RPMI7951 (cell line): ENCODE results near the gene SLC38A9. TPM values are rescaled to one million over a fixed set of nuclear protein-coding genes. Genes with fewer than 3 reads are reported as not detected.
A peak's percentile ranks its signal among the peaks of the same experiment; 100 is the strongest.

Experiments
- DNase-seq: peaks from one replicate; pipeline ENCODE4 v3.0.0-alpha.2; 2012; ENCODE audit warnings: low read depth
- total RNA-seq: library from RNA; depleted of rRNA; stranded (reverse); fragments of >200 nt; shearing (Covaris generic); gene quantifications from 2 replicates; pipeline ENCODE4 v1.2.3, GENCODE V29; 2014

The SLC38A9 gene
- total RNA-seq, 1 experiment from 2014 or later: 24.2 TPM

DNA sequence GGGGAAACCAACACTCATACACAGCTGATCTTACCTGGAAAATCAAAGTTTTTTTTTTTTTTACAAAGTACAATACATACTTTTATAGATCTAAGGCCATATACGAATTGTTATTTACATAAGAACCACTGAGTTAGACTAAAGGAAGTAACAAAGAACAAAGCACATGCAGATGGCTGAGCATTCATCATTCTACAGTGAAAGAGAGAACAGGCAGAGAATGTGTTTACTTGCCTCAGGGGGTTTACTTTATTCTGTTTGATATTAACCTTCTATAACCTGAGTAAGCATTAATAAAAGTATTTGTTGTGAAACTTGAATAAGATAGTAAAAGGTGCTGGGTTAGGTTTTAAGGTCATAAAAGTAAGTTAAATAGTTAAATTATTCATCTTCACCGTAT is 54.7 kb downstream of the SLC38A9 start:
- DNase-seq: no peak

- peak; percentile 40 for DNase-seq
Observed at GRCh38 chr5:55650386-55650785, 61.7 kb downstream of the SLC38A9 start.

GRCh38 chr5:55649963-55650362 is 62.2 kb downstream of the SLC38A9 start:
- DNase-seq: no peak

- peak; percentile 1 for DNase-seq
Observed at GRCh38 chr5:55645304-55645703, 66.8 kb downstream of the SLC38A9 start.

DNA sequence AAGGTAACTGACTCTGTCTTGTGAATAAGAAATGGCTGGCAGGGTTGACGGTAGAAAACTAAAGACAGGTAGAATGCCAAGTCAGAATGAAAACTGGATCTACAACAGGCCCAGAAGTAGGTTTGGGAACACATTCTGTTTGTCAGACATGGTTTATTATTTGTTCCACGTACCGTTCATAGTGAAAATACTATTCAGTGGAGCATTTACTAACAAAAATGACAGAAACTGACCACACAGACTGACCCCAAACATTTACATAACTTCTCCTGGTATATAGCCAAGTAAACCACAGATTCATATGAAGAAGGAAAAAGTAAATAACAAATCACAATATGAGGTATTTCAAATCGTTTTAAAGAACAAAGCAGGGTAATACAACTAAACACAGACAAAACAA is 73.7 kb downstream of the SLC38A9 start:
- no peak for DNase-seq

GRCh38 chr5:55638051-55638450 is 74.1 kb downstream of the SLC38A9 start:
- no peak for DNase-seq

DNA sequence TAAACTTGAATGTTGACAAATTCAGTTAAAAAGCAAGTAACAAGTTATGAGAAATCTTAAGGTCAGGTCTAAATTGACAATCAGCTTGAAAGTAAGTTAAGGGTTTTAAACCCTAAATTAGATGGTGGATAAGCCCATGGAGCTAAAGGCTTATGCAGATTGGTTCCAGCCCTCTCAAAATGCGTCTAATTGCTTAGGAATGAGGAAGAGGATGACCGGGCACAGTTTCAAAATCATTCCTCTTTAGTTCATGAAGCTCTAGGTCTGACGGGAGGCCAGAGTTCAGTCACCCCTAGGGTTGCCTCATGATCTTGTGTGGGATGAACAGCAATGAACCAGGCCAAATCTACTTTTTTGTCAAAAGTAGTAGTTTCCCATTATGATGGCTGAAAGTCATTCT is 75.4 kb downstream of the SLC38A9 start:
- peak; percentile 17 for DNase-seq

GRCh38 chr5:55636177-55636576 is 75.9 kb downstream of the SLC38A9 start:
- no peak for DNase-seq

DNA sequence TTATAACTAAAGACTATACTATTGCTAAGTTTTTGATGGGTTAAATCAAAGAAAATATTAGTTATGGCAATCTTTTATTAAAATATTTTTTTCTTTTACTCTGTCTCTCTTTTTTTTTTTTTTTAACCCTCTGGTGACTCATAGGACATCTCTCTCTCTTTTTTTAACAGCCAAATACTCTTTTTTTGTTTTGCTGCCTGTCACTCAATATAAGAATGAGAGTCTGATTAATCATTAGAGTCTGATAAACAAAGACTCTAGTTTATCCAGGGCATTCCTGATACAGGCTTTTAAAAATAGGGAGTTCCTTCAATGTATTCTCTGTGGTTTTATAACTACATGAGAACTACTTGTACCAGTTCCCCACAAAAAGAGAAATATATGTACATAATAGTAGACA is 77.3 kb downstream of the SLC38A9 start:
- no peak for DNase-seq

- no peak for DNase-seq
Observed at GRCh38 chr5:55634209-55634805, 77.8 kb downstream of the SLC38A9 start.

GRCh38 chr5:55633574-55634208 is 78.4 kb downstream of the SLC38A9 start:
- DNase-seq: peak; percentile 44

- no peak for DNase-seq
Observed at GRCh38 chr5:55629815-55630214, 82.3 kb downstream of the SLC38A9 start.

DNA sequence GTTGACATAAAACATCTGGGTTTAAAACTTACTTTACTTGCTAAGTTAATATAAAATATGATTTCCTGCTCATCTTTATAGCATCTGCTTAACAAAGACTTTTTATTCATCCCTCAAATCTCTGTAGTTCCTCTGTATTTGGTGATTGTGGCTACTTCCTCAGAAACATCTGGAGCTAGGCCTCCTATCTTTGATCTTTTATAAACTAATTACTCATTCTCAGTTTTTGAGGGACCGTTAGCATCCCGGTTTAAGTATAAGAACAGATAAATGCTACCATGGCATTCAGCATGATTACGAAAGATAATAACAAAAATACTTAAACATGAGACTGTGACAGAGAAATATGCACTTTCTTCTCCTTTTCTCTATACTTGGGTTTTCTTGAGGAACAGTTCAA is 85.3 kb downstream of the SLC38A9 start:
- DNase-seq: peak; percentile 39

DNA sequence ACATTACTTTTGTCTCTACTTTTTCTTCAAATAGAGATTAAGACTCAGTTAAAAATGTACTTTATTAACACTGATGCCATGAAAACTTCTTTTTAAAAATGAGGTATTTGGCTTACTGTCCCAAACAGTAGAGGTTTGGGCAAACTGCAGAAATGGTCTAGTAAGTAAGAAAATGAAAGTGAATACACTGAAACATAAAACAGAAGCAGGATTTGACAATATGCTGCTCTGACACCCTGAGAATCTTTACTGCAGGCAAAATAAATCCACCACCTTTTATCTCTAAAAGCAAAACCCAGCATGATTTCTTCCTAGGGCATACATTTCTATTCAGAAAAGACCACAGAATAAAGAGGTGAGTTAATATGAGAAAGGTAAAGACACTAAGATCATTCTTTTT is 86.2 kb downstream of the SLC38A9 start:
- no peak for DNase-seq

- DNase-seq: no peak
Observed at GRCh38 chr5:55625589-55625909, 86.6 kb downstream of the SLC38A9 start.

GRCh38 chr5:55624841-55625588 is 87.1 kb downstream of the SLC38A9 start:
- no peak for DNase-seq

GRCh38 chr5:55623789-55624188 is 88.3 kb downstream of the SLC38A9 start:
- no peak for DNase-seq

GRCh38 chr5:55622460-55622859 is 89.7 kb downstream of the SLC38A9 start:
- DNase-seq: no peak

- DNase-seq: no peak
Observed at GRCh38 chr5:55621229-55621628, 90.9 kb downstream of the SLC38A9 start.

DNA sequence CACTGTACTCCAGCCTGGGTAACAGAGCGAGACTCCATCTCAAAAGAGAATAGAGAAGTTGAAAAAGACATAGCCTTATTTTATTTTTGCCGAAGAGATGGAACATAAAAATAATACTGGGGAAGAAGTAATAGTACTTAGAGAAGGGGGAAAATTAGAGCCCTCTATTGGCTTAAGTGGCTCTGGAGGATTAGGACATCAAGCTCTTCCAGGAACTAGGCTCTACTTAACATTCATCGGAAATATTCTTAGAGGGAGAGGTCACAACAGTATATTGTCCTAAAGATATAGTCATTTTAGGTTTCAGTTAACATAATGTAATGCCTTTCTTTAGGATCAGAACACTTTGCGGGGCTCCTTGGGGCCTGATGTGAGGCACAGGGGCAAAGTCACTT is 91.4 kb downstream of the SLC38A9 start:
- no peak for DNase-seq

DNA sequence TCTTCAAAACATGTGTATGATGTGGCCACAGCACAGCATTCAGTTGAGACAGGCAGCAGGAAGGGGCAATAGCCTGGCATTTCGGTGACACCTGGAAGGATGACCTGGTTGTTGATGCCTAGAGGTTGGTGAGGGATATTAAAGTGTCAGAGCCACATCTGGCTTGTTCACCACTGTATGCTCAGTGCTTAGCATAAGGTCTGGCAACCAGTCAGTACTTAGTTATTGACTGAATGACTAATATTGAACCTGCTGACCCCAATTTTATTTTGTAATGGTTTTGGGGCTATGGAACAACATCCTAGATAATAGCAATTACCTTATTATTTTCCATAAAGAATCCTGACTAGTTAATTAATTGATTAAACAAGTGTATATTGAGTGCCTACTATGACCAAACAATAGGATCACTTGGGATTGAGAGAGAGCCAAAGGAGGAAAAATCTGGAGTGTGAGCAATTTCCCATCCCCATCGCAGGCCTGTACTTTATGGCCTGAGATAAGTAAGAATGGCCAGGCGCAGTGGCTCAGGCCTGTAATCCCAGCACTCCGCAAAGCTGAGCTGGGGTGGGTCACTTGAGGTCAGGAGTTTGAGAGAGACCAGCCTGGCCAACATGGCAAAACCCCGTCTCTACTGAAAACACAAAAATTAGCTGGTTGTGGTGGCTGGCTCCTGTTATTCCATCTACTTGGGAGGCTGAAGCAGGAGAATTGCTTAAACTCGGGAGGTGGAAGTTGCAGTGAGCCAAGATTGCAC is 91.9 kb downstream of the SLC38A9 start:
- no peak for DNase-seq

DNA sequence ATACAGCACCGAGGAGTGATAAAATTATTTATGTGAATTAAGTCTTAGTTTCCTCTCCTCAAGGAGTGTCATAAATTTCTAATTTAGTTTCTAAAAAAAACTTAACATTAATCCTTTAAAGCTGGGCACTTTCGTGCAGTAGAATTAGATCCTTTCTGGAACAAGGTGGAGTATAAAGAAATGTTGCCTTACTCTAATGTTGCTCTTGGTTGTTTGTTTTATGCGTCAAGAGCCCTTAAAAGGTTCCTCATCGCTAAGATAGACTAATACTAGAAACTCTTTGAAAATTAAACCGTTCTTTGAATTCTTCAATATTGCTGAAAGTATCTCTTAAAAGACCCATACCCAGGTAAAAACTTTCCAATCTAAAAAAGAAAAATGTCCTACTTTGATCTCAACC is 93.8 kb downstream of the SLC38A9 start:
- no peak for DNase-seq
